Psoas muscle (tissue), 8 donors: Measurements from ENCODE around the gene TNFRSF25. TPM values are rescaled to one million over a fixed set of nuclear protein-coding genes. Genes with fewer than 3 reads are reported as not detected.

Experiments
- ATAC-seq, 4 donors: fragments of 200-7000 bp; cut with Tn5 transposase; one replicate each; pipeline ENCODE4 v1.9.1; 2020; ENCODE audit warnings: moderate library complexity in 3 of 4, mild to moderate bottlenecking in 2 of 4
- DNase-seq, 2 donors: peaks; one replicate each; pipeline ENCODE4 v3.0.0-alpha.2; 2020
- H3K27ac ChIP-seq: fragments of 200-600 bp; one replicate; pipeline ENCODE4 v1.8.0; 2022
- H3K27me3 ChIP-seq, 3 donors: fragments of 200-600 bp in 1 of 3; one replicate each; pipeline versions ENCODE4 v1.6.1 to v1.8.0; 2013 to 2022; ENCODE audit warnings: low read length in 2 of 3, mild to moderate bottlenecking in 2 of 3, moderate library complexity in 1 of 3; ENCODE audit not compliant: insufficient read depth in 3 of 3
- H3K36me3 ChIP-seq, 2 donors: fragments of 200-600 bp in 1 of 2; one replicate each; pipeline versions ENCODE4 v1.6.1 to v1.8.0; 2013 to 2022; ENCODE audit warnings: low read depth in 1 of 2, mild to moderate bottlenecking in 1 of 2, moderate library complexity in 1 of 2; ENCODE audit not compliant: insufficient read depth in 1 of 2
- H3K4me1 ChIP-seq: fragments of 200-600 bp; one replicate; pipeline ENCODE4 v1.8.0; 2022
- H3K4me3 ChIP-seq: fragments of 200-600 bp; one replicate; pipeline ENCODE4 v1.8.0; 2022; ENCODE audit warnings: mild to moderate bottlenecking
- H3K9me3 ChIP-seq: fragments of 200-600 bp; one replicate; pipeline ENCODE4 v1.8.0; 2022
- WGBS, 3 donors: extraction: QIAGEN DNeasy Blood & Tissue Kit; methylation state at CpG; one replicate each; pipeline versions ENCODE4 v1.1.6 to v1.1.7; 2013; 5-methylcytosine and 5-hydroxymethylcytosine counted together
- intact Hi-C, 2 donors: fragments of 100-400 bp; cut with DNase I; formaldehyde crosslinking; loops; one replicate each; pipeline versions ENCODE4 v1.11.0 to v1.14.2; 2022
- polyA plus RNA-seq, 3 donors: library from polyadenylated mRNA; stranded (reverse); fragments of 200-250 nt; gene quantifications; one replicate each; pipeline ENCODE4 v1.2.3, GENCODE V29; 2013
- total RNA-seq, 4 donors: library from RNA; stranded (reverse); fragmentation: NEBNext Ultra II Directional in 2 of 4; extraction: Animal tissue kit (Norgen Biotek cat#: 25700) in 2 of 4; gene quantifications; one replicate each; pipeline versions ENCODE4 v1.2.1 to v1.2.4, GENCODE V29; 2021 to 2023
- TF ChIP-seq, protein P1 (sequence below): fragments of 200-600 bp; IDR thresholded peaks from one replicate; pipeline ENCODE4 v1.8.0; 2022; ENCODE audit warnings: antibody characterized with exemption
- donor health status: healthy with polysubstance abuse.
- donor health status: DM: no; HTN: no; CAD: no; lungs with moderate emphysema.
- donor health status: Bipolar disorder and iron deficiency.
- donor health status: healthy.
- donor health status: DM: yes; HTN: yes; CAD: no.
- donor health status: DM: no; HTN: no; CAD: no.
- donor health status: DM: no; HTN: no; CAD: no.
- donor health status: DM: yes; HTN: yes; CAD: no.

TNFRSF25 gene
- total and polyA plus RNA-seq, 7 donors, result 1.5 to 2.7 (median 1.9) TPM

DNA sequence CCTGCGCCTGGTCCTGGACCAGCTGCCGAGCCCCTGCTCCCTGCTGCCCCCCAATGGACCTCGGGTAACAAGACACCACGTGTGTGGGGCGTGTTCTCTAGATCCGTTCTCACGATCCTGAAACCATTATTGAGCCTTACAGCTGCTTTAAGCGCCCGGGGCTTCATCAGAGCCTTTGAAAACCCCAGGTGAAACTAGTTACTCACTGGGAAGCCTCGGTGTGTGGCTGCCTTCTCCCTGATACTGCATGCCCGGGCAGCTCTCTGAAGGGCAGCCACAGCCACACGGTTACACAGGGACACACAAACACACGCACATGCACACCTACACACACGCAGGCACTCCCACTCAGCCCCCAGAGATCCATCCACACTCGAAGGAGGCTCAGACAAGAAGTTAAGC, 51.5 kb downstream of the TNFRSF25 start:
- peaks cover 5% of the 10 kb centered on the region for H3K4me1 ChIP-seq
- intact Hi-C loops, result no loop called here

DNA sequence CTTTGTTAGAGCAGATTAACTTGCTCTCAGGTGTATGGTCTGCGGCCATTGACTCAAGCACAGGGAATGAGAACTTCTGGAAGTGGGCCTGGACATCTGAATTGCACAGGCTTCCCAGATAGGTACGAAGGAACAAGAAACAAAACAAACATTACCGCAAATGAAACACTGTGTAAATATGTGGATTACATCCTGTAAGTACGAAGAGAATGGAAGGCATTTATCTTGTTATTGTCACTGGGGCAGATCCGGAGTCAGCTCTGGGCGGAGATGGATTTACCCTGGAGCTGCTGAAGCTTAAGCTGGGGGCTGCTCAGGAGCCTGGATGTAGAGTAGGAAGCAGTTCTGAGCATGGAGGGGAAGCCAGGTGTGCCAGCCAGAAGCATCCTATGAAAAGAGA, 53.1 kb downstream of the TNFRSF25 start:
- no peak overlapping the region for H3K27ac ChIP-seq
- TF ChIP-seq, protein P1, sequence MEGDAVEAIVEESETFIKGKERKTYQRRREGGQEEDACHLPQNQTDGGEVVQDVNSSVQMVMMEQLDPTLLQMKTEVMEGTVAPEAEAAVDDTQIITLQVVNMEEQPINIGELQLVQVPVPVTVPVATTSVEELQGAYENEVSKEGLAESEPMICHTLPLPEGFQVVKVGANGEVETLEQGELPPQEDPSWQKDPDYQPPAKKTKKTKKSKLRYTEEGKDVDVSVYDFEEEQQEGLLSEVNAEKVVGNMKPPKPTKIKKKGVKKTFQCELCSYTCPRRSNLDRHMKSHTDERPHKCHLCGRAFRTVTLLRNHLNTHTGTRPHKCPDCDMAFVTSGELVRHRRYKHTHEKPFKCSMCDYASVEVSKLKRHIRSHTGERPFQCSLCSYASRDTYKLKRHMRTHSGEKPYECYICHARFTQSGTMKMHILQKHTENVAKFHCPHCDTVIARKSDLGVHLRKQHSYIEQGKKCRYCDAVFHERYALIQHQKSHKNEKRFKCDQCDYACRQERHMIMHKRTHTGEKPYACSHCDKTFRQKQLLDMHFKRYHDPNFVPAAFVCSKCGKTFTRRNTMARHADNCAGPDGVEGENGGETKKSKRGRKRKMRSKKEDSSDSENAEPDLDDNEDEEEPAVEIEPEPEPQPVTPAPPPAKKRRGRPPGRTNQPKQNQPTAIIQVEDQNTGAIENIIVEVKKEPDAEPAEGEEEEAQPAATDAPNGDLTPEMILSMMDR, result no peak
- H3K4me1 ChIP-seq, result no peaks in the 10 kb centered on the region
- no peaks in the 10 kb centered on the region for H3K36me3 ChIP-seq
- intact Hi-C loops, result no loop called here
- H3K27me3 ChIP-seq, result peaks cover 0 to 59% (median 18%) of the 10 kb centered on the region in 3 donors
- H3K9me3 ChIP-seq, result no peaks in the 10 kb centered on the region
- DNase-seq, result no peak
- 74 to 82% (median 74%) methylated on average over 6 of the region's 6 CpGs for WGBS, 3 donors
- no peak for ATAC-seq
- H3K4me3 ChIP-seq, result no peak overlapping the region

More for the DNA sequence above, 51.5 kb downstream of the TNFRSF25 start:
- H3K9me3 ChIP-seq, result no peaks in the 10 kb centered on the region
- DNase-seq (no peak), ATAC-seq (peak in 1 of 4 donors; percentile 34)
- WGBS, 3 donors, result 3 to 6% (median 5%) methylated on average over 15 of the region's 15 CpGs
- H3K27ac ChIP-seq, result no peak overlapping the region
- no peaks in the 10 kb centered on the region for H3K36me3 ChIP-seq
- H3K4me3 ChIP-seq, result no peak overlapping the region
- TF ChIP-seq, protein P1, result no peak
- peaks cover 0 to 74% (median 32%) of the 10 kb centered on the region in 3 donors for H3K27me3 ChIP-seq

Other genes starting within 250 kb of the TNFRSF25 start
- gene ICMT, start 230.2 kb downstream of the TNFRSF25 start, total RNA-seq, result 100 to 1,000 TPM in 1 of 4 donors, 10 to 100 TPM in 3; 57.3 to 215 (median 68.3) TPM
- gene ICMT, start 230.2 kb downstream of the TNFRSF25 start, polyA plus RNA-seq, result 100 to 1,000 TPM in 1 of 3 donors, 10 to 100 TPM in 2; 39.2 to 101 (median 47.2) TPM
- gene HES3, start 222.0 kb downstream of the TNFRSF25 start, total RNA-seq, result not detected
- gene HES3, start 222.0 kb downstream of the TNFRSF25 start, polyA plus RNA-seq, result not detected
- gene GPR153, start 205.1 kb downstream of the TNFRSF25 start, total RNA-seq, result 1 to 10 TPM; 2.2 to 3.5 (median 2.9) TPM
- 1 to 10 TPM in 1 of 3 donors, under 1 TPM in 2; 0.49 to 1.6 (median 0.75) TPM for gene GPR153, start 205.1 kb downstream of the TNFRSF25 start, polyA plus RNA-seq
- gene ACOT7, start 72.4 kb downstream of the TNFRSF25 start, total RNA-seq, result 1 to 10 TPM; 3.5 to 4.9 (median 4.0) TPM
- gene ACOT7, start 72.4 kb downstream of the TNFRSF25 start, polyA plus RNA-seq, result 10 to 100 TPM in 1 of 3 donors, 1 to 10 TPM in 2; 2.3 to 12.4 (median 4.9) TPM
- gene HES2, start 46.3 kb downstream of the TNFRSF25 start, total RNA-seq, result under 1 TPM in 1 of 4 donors, not detected in 3; 0.06 TPM
- under 1 TPM in 1 of 3 donors, not detected in 2; 0.13 TPM for gene HES2, start 46.3 kb downstream of the TNFRSF25 start, polyA plus RNA-seq
- not detected for gene ESPN, start 41.4 kb downstream of the TNFRSF25 start, total RNA-seq
- gene ESPN, start 41.4 kb downstream of the TNFRSF25 start, polyA plus RNA-seq, result under 1 TPM in 1 of 3 donors, not detected in 2; 0.12 TPM
- 1 to 10 TPM; 2.6 to 3.3 (median 3.2) TPM for gene PLEKHG5, start 25.5 kb upstream of the TNFRSF25 start, total RNA-seq
- 1 to 10 TPM; 1.5 to 2.3 (median 2.0) TPM for gene PLEKHG5, start 25.5 kb upstream of the TNFRSF25 start, polyA plus RNA-seq
- 10 to 100 TPM; 17.1 to 26.1 (median 22.8) TPM for gene NOL9, start 88.3 kb upstream of the TNFRSF25 start, total RNA-seq
- gene NOL9, start 88.3 kb upstream of the TNFRSF25 start, polyA plus RNA-seq, result 10 to 100 TPM in 1 of 3 donors, 1 to 10 TPM in 2; 5.0 to 10.6 (median 9.5) TPM
- gene TAS1R1, start 89.1 kb upstream of the TNFRSF25 start, total RNA-seq, result not detected
- gene TAS1R1, start 89.1 kb upstream of the TNFRSF25 start, polyA plus RNA-seq, result under 1 TPM in 2 of 3 donors, not detected in 1; 0.04 to 0.16 TPM
- 10 to 100 TPM in 3 of 4 donors, 1 to 10 TPM in 1; 3.7 to 12.0 (median 11.4) TPM for gene ZBTB48, start 113.8 kb upstream of the TNFRSF25 start, total RNA-seq
- 10 to 100 TPM in 2 of 3 donors, 1 to 10 TPM in 1; 9.7 to 16.6 (median 15.1) TPM for gene ZBTB48, start 113.8 kb upstream of the TNFRSF25 start, polyA plus RNA-seq
- gene KLHL21, start 136.7 kb upstream of the TNFRSF25 start, total RNA-seq, result 100 to 1,000 TPM in 3 of 4 donors, 10 to 100 TPM in 1; 87.3 to 253 (median 113) TPM
- gene KLHL21, start 136.7 kb upstream of the TNFRSF25 start, polyA plus RNA-seq, result 100 to 1,000 TPM in 2 of 3 donors, 10 to 100 TPM in 1; 83.1 to 200 (median 120) TPM
- 10 to 100 TPM in 1 of 4 donors, 1 to 10 TPM in 3; 5.4 to 21.3 (median 8.2) TPM for gene PHF13, start 147.6 kb upstream of the TNFRSF25 start, total RNA-seq
- gene PHF13, start 147.6 kb upstream of the TNFRSF25 start, polyA plus RNA-seq, result 1 to 10 TPM; 4.8 to 7.5 (median 7.1) TPM
- 10 to 100 TPM in 2 of 4 donors, 1 to 10 TPM in 2; 8.9 to 18.8 (median 13.4) TPM for gene THAP3, start 158.7 kb upstream of the TNFRSF25 start, total RNA-seq
- gene THAP3, start 158.7 kb upstream of the TNFRSF25 start, polyA plus RNA-seq, result 10 to 100 TPM; 19.6 to 40.1 (median 22.8) TPM
- 10 to 100 TPM; 40.4 to 58.8 (median 51.1) TPM for gene DNAJC11, start 235.6 kb upstream of the TNFRSF25 start, total RNA-seq
- 10 to 100 TPM; 28.2 to 65.4 (median 63.9) TPM for gene DNAJC11, start 235.6 kb upstream of the TNFRSF25 start, polyA plus RNA-seq